GM18498 (cell line): ENCODE data around the gene FNIP2.
A peak's percentile ranks its signal among the peaks of the same experiment; 100 is the strongest.
"Not testable (repeated sequence)": the region's sequence is repeated elsewhere in the genome, so short reads cannot be mapped to it uniquely, and the experiment has no call there.

Experiments used
- ATAC-seq: cut with Tn5 transposase; IDR thresholded peaks from one replicate; pipeline ENCODE4 v1.9.1; 2021; ENCODE audit warnings: mild to moderate bottlenecking, moderate library complexity; ENCODE audit not compliant: unreplicated experiment

The FNIP2 gene

GRCh38 chr4:158788516-158788915, 19.7 kb downstream of the FNIP2 start:
- no peak for ATAC-seq

GRCh38 chr4:158789853-158790252, 21.0 kb downstream of the FNIP2 start:
- no peak for ATAC-seq

GRCh38 chr4:158793021-158793420, 24.2 kb downstream of the FNIP2 start:
- ATAC-seq: no peak

- not testable (repeated sequence) for ATAC-seq
These were observed 24.6 kb downstream of the FNIP2 start for GRCh38 chr4:158793430-158793829.

GRCh38 chr4:158796370-158797140, 27.7 kb downstream of the FNIP2 start:
- ATAC-seq: no peak

DNA sequence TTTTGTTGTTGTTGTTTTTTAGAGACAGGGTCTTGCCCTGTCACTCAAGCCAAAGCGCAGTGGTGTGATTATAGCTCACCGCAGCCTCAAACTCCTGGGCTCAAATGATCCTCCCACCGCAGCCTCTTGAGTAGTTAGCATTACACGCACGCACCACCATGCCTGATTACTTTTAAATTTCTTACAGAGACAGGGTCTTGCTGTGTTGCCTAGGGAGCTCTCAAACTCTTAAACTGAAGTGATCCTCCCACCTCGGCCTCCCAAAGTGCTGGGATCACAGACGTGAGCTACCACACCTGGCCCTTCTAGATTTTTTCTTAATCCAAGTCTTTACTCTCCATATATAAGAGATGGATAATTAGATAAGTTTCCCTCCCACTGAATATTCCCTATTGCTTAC, 29.2 kb downstream of the FNIP2 start:
- no peak for ATAC-seq

GRCh38 chr4:158799013-158799770, 30.4 kb downstream of the FNIP2 start:
- ATAC-seq: no peak

GRCh38 chr4:158799856-158800255, 31.0 kb downstream of the FNIP2 start:
- no peak for ATAC-seq

DNA sequence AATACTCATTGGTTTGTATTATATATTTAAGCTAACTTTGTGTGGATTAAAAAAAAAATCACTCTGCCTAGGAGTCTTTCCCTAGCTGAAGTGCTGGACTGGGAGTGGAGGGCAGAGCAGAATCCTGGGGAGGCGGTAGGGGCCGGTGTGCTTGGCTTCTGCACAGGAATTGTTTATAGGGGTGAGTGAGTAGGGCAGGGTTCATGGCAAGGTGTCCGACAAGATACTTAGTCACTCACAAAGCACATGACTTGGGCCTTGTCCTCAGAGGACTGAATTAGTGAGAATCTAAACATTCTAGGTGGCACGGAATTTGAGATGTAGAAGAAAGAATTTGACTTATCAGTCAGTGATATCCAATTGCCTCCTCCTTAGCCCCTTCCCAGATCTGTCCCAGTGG, 32.2 kb downstream of the FNIP2 start:
- no peak for ATAC-seq

GRCh38 chr4:158801677-158802076, 32.9 kb downstream of the FNIP2 start:
- no peak for ATAC-seq

GRCh38 chr4:158802914-158803313, 34.1 kb downstream of the FNIP2 start:
- no peak for ATAC-seq

DNA sequence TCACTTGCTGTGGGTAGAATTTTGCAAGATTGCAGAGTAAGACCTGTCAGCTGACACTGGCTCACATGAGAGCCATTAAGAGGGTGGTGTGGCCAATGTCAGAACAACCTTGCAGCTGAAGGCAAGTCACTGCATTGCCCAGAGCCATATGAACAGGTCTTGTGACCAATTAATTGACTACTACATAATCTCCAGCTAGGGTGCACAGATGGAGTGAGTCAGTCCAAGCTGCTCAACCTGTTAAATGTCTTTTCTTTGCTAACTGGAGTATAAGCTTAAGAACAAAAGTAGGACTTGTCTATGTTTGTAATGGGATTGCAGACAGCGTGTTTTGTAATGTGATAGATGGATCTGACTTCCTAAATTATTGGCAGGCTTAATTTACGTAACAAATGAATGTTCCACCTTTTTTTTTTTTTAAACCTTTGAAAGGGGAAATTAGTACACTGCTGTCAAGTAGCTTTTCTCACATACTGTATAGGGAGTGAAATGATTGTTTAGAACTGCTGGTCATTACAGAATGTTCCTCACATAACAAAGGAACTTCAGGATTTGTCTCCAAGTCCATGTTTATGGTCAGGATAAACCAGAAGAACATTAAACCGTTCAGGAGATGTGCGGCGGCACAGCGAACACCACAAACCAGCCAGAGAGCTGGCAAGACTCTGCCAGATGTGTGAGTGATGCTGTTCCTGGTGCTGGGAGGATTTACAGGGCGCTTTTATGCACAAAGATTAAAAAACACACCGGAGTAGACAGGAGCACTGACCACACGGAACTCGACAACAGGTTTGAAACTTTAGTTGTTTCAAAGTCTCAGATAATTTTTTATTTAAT, 37.0 kb downstream of the FNIP2 start:
- ATAC-seq: no peak

DNA sequence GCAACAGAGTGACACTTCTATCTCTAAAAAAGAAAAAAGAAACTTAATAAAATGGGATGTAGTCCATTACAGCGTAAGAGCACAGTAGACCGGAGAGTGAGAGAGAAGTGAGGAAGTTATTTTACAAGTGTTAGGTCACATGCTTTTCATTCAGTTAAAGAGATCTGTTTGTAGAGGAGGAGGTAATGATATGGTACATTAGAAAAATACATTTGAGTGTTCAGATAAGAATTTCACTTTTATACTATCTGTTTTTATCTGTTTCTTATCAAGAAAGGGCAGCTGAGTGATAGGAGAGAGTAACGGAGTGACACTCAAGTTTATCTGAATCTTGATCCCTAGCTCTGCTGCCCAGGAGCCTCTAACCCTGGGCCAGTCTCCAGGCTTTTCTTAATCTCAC, 38.9 kb downstream of the FNIP2 start:
- ATAC-seq: no peak

DNA sequence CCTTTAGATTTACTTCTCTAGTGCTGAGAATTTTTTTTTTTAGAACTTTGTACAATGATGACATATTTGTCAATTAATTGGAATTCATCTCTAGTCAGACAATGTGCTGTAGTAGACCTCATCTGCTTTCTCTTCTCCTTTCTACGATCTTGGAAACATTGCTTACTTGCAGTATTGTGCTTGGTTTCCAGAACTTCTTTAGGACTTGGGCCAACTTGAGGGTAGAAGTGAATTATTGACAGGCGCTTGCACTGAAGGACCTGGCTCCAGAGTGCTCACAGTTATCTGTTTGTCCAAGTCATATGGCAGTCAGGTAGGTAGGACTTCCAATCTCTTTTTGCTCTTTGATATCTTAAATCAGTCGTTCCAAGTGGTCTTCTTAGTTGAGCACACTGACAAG, 39.6 kb downstream of the FNIP2 start:
- ATAC-seq: no peak

DNA sequence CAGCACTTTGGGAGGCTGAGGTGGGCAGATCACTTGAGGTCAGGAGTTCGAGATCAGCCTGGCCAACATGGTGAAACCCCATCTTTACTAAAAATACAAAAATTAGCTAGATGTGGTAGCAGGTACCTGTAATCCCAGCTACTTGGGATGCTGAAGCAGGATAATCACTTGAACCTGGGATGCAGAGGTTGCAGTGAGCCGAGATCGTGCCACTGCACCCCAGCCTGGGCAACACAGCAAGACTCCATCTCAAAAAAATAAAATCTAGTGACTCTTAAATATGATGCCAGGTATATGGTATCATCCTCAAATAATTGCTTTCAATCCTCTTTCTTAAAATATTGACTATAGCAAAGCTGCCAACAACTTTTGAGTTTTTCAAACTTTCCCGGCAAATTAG, 40.4 kb downstream of the FNIP2 start:
- not testable (repeated sequence) for ATAC-seq

DNA sequence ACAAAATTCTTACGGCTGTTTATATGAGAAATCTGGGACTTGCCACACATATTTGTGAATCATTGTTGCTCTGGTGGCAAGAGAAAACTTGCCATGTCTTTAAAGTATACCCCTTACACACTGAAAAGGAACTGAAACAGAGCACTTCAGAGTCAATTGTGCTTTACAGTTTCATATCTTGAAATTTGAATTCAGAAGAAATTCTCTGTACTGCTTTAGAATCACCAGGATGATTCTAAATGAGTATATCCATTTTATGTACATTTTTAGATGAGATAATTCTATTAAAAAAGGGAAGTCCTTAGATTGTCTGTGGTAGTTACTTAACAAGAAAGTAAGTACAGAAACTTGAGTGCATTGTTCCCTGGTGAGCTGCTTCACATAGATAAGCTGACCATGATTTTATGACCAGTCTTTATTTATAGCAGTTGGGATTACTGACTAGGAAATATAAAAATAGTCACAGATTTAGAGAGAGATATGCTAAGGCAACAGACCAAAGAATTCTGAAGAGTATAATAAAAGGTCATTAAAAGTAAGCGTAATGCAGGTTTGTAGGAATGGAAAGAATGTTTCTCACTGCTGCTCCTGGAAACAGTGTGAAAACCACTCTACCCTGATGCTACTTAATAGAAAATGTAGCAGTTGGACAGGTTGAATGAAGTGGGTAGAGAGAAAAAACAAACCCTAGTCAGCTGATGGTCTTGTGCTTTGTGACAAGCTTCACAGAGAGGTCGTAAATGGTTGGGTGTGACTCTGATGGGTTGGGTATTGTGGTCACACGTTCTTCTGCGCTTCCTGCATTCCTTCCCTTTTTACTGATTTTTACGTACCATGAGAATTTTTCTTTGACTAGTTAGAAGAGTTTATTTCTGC, 41.0 kb downstream of the FNIP2 start:
- ATAC-seq: peak; percentile 77

DNA sequence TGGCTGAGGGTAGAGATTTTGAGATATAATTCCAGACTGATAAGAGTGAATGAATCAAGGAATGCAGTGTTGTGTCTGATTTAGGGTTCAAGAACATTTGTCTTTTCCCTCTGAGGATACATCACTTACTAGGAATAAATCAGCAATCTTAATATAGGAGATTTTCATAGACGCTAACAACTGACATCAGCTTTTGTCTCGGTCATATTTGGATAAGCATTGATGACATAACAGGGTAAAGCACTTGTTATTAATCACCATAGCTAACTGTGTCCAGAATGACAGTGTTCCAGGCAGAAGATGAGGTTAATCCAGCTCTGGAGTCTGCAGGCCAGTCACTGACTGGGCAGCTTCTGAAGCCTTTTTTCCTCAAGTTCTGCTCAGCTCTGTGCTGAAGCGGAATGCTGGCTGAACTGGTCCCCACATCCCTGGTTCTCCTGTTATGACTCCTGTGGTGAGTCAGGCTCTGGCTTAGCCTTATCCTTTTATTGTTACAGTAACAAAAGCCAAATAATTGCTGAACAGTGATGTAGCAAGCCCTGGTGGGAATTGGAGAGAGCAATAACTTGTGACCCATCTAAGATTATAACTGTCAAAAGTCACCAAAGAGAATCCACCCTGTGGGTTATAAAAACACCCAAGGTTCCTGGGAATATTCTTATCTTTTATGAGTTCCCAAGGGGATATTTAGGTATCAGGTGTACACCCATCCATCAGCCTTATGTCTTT, 41.8 kb downstream of the FNIP2 start:
- peak; percentile 19 for ATAC-seq

DNA sequence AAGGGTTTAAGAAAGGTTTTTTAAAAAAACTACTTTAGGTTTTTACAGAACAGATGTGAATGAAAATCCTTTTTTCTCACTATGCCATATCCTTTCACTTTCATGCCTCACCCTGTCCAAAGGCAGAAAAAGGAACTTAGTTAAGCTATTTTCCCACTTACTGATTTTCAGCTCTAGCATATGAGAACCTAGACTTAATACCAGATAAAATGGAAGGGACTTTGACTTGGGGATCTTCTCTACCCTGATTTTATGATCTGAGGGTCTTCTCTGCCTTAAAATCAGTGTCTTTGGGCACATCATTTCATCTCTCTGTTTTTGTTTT, 42.4 kb downstream of the FNIP2 start:
- ATAC-seq: no peak

DNA sequence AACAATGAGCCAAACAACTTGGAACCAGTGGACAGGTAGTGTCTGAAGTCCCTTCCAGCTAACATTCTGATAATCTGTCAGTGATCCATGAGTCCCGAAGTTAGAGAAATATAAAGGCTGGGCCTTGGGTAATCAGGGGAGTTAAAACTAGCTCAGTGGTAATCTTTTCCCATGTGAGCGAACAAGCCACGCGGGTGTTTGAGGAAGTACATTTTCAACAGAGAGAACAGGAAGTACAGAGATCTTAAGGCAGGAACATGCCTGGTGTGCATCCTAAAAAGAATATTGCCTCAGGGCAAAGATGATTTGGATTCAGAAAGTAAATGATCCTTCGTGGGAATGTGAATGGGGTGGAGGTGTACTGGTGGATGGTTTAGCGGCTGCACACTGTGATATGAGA, 42.9 kb downstream of the FNIP2 start:
- peak; percentile 27 for ATAC-seq

DNA sequence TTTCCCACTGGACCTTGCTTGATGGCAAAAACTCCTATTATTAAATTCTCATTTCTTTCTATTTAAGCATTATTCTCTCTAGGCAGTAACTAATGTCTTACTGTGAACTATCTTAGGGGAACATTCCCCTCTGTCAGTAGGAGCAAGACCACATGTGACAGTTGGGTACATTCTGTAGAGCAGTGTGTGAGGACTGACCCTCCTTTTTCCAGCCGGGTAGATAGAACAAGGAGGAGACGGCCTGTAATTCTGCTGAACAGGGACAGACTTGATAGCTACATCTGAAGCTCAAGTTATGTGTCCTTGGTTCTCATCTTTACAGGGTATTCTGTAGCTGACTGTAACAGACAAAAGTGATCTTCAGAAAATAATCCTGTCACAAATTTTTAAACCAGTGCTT, 43.3 kb downstream of the FNIP2 start:
- no peak for ATAC-seq
